ENCODE results near the gene TMEM131L. TPM values are rescaled to one million over a fixed set of nuclear protein-coding genes. Genes with fewer than 3 reads are reported as not detected.
A peak's percentile ranks its signal among the peaks of the same experiment; 100 is the strongest.

TMEM131L gene
- polyA plus RNA-seq, 3 donors = 11.2 to 58.3 (median 26.0) TPM

DNA sequence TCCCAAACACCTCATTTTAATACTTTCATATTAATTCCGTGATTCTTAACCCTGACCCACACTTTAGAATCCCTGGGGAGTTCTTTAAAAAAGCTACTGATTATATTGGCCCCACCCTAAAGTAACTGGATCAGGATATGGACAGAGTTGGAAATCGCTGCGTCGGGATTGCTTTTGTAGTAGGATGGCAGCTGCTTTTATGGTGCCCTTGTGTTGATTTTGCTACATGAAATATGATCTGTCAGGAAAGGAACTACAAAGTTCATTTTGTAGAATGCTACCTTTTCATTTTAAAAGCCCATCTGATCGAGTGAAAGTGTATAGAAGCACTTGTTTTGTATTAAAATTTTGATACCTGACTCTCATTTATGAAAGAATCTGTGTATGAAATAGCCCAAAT is 43.6 kb downstream of the TMEM131L start:
- H3K27me3 ChIP-seq (ENCODE audit: control insufficient read depth in 2 of 2, insufficient read depth in 2 of 2, low read length in 2 of 2) = no peaks in the 10 kb centered on the region
- no peak overlapping the region for H2AFZ ChIP-seq (ENCODE audit: insufficient read depth, low read depth, low read length, poor library complexity, severe bottlenecking)
- peaks cover 13 to 30% of the 10 kb centered on the region in 2 donors for H3K4me1 ChIP-seq (ENCODE audit: control insufficient read depth in 1 of 2, insufficient read depth in 2 of 2, low read length in 2 of 2)
- intact Hi-C loops (cut with micrococcal nuclease) = no loop called here
- Mint-ChIP-seq H3K36me3 (peaks cover 40 to 62% of the 10 kb centered on the region in 2 donors), H3K4me3 (no peak overlapping the region), H3K9me3 (peaks cover 0 to 3% (median 0%) of the 10 kb centered on the region in 7 donors), H3K4me1 (peaks cover 37% of the 10 kb centered on the region), H3K27ac (no peak overlapping the region), H3K27me3 (ENCODE audit: low read depth in 3 of 3) (peaks cover 0 to 2% (median 0%) of the 10 kb centered on the region in 3 donors)
- TF ChIP-seq, protein P1, sequence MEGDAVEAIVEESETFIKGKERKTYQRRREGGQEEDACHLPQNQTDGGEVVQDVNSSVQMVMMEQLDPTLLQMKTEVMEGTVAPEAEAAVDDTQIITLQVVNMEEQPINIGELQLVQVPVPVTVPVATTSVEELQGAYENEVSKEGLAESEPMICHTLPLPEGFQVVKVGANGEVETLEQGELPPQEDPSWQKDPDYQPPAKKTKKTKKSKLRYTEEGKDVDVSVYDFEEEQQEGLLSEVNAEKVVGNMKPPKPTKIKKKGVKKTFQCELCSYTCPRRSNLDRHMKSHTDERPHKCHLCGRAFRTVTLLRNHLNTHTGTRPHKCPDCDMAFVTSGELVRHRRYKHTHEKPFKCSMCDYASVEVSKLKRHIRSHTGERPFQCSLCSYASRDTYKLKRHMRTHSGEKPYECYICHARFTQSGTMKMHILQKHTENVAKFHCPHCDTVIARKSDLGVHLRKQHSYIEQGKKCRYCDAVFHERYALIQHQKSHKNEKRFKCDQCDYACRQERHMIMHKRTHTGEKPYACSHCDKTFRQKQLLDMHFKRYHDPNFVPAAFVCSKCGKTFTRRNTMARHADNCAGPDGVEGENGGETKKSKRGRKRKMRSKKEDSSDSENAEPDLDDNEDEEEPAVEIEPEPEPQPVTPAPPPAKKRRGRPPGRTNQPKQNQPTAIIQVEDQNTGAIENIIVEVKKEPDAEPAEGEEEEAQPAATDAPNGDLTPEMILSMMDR (IDR thresholded peaks at IDR 0.05) = no peak
- H3K36me3 ChIP-seq (replicated peaks in 1 of 2; ENCODE audit: control insufficient read depth in 1 of 2, insufficient read depth in 2 of 2, low read length in 2 of 2) = peaks cover 29 to 56% of the 10 kb centered on the region in 2 donors
- H4K20me1 ChIP-seq (ENCODE audit: insufficient read depth, low read length) = peaks cover 99% of the 10 kb centered on the region
- no peak overlapping the region for H3K9ac ChIP-seq (ENCODE audit: insufficient read depth, low read length, poor library complexity, severe bottlenecking)
- DNase-seq = no peak
- no peak overlapping the region for H3K4me3 ChIP-seq (replicated peaks in 1 of 3; ENCODE audit: low read depth in 2 of 3, low read length in 3 of 3)
- no peaks in the 10 kb centered on the region for H3K9me3 ChIP-seq (replicated peaks in 1 of 2; ENCODE audit: control insufficient read depth in 1 of 2, insufficient read depth in 1 of 2, low read length in 2 of 2)
- no peak overlapping the region for H3K27ac ChIP-seq (ENCODE audit: low read depth in 1 of 2, low read length in 2 of 2)
- H3K79me2 ChIP-seq (ENCODE audit: insufficient read depth, low read length) = peaks cover 99% of the 10 kb centered on the region
- H3K4me2 ChIP-seq (replicated peaks; ENCODE audit: extremely low read depth, low read length, poor library complexity, severe bottlenecking) = no peak overlapping the region
- 95% methylated on average over 4 of the region's 5 CpGs for WGBS (ENCODE audit: insufficient coverage)

DNA sequence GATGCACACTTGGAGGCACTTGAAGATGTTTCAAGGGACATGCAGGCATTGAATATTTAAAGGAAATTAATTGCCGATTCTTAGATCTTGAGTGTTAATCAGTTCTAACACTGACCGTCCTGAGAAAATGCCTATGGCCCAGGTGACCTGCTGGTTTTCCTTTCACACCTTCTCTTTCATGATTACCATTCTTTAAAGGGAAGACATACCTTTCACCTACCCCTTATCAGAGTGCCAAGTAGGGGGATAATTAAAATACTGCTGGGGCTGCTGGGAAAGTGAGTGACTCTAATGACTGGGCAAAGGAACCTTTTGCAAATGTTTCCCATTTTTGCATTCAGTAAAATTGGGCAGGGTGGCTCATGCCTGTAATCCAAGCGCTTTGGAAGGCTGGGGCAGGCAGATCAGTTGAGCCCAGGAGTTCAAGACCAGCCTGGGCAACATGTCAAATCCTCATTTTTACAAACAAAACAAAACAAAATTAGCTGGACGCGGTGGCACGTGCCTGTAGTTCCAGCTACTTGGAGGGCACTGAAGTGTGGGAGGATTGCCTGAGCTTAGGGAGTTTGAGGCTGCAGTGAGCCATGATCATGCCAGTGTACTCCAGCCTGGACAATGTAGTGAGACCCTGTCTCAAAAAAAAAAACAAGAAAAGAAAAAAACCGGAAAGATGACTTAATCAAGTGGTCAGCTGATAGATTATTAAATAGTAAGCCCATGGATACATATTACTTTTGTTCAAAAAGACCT is 44.3 kb downstream of the TMEM131L start:
- intact Hi-C loops (cut with micrococcal nuclease) = no loop called here
- Histone ChIP-seq H4K20me1 (ENCODE audit: insufficient read depth, low read length) (peaks cover 99% of the 10 kb centered on the region), H3K9me3 (replicated peaks in 1 of 2; ENCODE audit: control insufficient read depth in 1 of 2, insufficient read depth in 1 of 2, low read length in 2 of 2) (no peaks in the 10 kb centered on the region), H3K27ac (ENCODE audit: low read depth in 1 of 2, low read length in 2 of 2) (no peak overlapping the region), H3K36me3 (replicated peaks in 1 of 2; ENCODE audit: control insufficient read depth in 1 of 2, insufficient read depth in 2 of 2, low read length in 2 of 2) (peaks cover 27 to 49% of the 10 kb centered on the region in 2 donors), H3K4me1 (ENCODE audit: control insufficient read depth in 1 of 2, insufficient read depth in 2 of 2, low read length in 2 of 2) (peaks cover 13 to 30% of the 10 kb centered on the region in 2 donors), H3K9ac (ENCODE audit: insufficient read depth, low read length, poor library complexity, severe bottlenecking) (no peak overlapping the region), H2AFZ (ENCODE audit: insufficient read depth, low read depth, low read length, poor library complexity, severe bottlenecking) (no peak overlapping the region), H3K27me3 (ENCODE audit: control insufficient read depth in 2 of 2, insufficient read depth in 2 of 2, low read length in 2 of 2) (no peaks in the 10 kb centered on the region), H3K4me3 (replicated peaks in 1 of 3; ENCODE audit: low read depth in 2 of 3, low read length in 3 of 3) (no peak overlapping the region), H3K4me2 (replicated peaks; ENCODE audit: extremely low read depth, low read length, poor library complexity, severe bottlenecking) (no peak overlapping the region), H3K79me2 (ENCODE audit: insufficient read depth, low read length) (peaks cover 99% of the 10 kb centered on the region)
- TF ChIP-seq, protein P1 (IDR thresholded peaks at IDR 0.05) = no peak
- DNase-seq = no peak
- Mint-ChIP-seq H3K27ac (peak overlapping the region in 1 of 7 donors; percentile 60), H3K36me3 (peaks cover 37 to 57% of the 10 kb centered on the region in 2 donors), H3K27me3 (ENCODE audit: low read depth in 3 of 3) (peaks cover 0 to 2% (median 0%) of the 10 kb centered on the region in 3 donors), H3K4me1 (peaks cover 37% of the 10 kb centered on the region), H3K4me3 (no peak overlapping the region), H3K9me3 (peaks cover 0 to 3% (median 0%) of the 10 kb centered on the region in 7 donors)
- 100% methylated on average over 1 of the region's 7 CpGs for WGBS (ENCODE audit: insufficient coverage)

All from CD14-positive monocyte (primary cell).